IPS-NIHi7 (cell line): Measurements from ENCODE around the gene TTLL8.
"Not testable (repeated sequence)": the region's sequence is repeated elsewhere in the genome, so short reads cannot be mapped to it uniquely, and the experiment has no call there.

Experiments used
- DNase-seq: peaks from one replicate; pipeline ENCODE4 v3.0.0; 2012; ENCODE audit warnings: mixed read lengths; ENCODE audit errors: extremely low spot score

Gene TTLL8

DNA sequence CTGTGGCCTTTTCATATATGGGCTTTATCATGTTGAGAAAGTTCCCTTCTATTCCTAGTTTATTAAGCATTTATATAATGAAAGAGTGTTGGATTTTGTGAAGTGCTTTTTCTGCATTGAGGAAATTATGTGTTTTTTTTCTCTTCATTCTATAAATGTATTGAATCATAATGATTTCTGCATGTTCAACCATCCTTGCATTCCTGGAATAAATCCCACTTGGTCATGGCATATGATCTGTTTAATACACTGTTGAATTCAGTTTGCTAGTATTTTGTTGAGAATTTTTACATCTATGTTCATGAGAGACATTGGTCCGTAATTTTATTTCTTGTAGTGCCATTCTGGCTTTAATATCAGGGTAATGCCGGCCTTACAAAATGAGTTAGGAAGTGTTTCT, 71.8 kb downstream of the TTLL8 start:
- DNase-seq: no peak

DNA sequence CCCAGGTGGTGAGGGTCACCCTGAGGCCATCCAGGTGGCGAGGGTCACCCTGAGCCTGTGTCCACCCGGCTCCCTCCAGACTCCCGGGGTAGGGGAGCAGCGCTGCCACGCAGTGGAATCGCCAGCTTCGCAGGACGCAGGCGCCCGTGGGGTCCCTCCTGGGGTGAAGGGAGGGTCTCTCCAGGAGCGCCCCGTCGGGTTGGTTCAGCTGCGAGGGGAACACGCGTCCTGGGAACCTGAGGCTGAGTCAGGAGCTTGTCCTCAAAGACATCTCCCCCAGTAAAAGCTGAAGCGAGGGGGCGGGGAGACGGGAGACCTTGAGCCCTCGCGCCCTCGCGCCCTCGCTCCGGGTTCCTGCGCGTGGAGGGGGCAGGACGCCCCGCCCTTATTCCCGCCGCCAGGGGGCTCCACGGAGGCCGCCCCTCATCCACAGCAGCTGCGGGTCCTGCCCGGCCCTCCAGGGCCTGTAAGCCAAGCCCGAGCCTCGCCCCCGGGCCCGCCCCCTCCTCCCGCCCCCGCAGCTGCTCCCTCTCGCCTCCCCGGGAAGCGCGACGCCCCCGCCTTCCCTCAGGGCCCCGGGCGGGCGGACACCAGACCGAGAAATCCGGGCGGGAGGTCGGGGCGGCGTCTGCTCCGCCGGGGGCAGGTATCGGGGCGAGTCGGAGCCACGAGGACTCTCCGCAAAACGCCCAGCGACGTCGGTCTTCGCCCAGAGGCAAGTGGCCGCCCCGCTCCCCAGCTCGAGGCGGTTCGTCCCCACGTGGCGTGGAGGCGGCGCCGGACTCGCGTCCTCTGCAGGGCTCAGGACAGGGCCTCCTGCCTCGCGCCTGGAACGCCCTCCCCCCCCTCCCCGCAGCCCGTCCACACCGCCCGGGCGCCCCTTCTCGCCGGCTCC, 74.7 kb downstream of the TTLL8 start:
- peak; percentile 85 for DNase-seq

DNA sequence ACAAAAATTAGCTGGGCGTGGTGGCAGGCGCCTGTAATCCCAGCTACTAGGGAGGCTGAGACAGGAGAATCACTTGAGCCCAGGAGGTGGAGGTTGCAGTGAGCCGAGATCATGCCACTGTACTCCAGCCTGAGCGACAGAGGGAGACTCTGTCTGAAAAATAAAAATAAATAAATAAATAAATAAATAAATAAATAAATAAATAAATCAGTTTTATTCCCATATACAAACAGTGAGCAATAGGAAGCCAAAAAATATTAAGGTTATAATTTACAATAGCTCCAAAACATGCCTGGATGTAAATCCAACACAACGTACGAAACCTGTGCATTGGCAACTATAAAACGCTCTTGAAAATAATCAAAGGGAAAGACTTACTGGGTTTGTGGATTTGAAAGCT, 76.3 kb downstream of the TTLL8 start:
- DNase-seq: not testable (repeated sequence)

DNA sequence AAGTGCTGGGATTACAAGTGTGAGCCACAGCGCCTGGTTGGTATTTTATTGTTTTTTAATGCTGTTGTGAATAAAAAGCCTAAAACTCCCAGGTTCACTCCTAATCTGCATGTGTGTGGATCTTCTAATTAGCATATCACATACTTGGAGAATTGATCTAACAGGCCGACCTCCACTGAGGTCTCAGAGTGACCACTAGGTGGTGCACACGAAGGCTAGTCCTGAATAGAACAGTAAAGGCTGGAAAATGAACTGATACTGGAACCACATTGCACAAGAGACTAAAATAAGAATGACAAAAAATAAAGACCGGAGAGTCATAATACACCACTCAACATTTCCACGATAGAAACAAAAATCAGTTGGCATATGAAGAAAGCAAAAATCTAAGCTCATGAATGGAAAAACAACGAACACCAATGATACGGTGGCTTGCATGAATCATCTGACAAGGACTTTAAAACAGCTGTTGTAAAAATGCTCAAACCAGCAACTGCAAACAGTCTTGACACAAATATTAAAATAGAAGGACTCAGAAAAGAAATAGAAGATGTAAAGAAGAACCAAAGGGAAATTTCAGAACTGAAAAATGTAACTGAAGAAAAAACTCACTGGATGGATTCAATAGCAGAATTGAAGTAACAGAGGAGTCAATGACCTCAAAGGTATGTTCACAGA, 78.4 kb downstream of the TTLL8 start:
- no peak for DNase-seq

DNA sequence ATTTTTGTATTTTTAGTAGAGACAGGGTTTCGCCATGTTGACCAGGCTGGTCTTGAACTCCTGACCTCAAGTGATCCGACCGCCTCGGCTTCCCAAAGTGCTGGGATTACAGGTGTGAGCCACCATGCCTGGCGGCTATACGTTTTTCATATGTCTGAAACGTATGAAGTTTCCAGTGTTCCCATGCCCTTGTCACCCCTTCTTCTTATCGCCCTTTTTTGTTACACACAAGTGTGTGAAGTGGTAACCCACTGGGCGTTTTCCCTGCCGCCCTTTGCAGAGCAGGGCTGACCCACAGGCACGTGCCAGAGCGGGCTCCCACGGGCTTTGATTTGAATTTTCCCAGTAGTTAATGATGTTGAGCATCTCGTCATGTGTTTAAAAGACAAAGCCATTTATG, 80.5 kb downstream of the TTLL8 start:
- DNase-seq: no peak

DNA sequence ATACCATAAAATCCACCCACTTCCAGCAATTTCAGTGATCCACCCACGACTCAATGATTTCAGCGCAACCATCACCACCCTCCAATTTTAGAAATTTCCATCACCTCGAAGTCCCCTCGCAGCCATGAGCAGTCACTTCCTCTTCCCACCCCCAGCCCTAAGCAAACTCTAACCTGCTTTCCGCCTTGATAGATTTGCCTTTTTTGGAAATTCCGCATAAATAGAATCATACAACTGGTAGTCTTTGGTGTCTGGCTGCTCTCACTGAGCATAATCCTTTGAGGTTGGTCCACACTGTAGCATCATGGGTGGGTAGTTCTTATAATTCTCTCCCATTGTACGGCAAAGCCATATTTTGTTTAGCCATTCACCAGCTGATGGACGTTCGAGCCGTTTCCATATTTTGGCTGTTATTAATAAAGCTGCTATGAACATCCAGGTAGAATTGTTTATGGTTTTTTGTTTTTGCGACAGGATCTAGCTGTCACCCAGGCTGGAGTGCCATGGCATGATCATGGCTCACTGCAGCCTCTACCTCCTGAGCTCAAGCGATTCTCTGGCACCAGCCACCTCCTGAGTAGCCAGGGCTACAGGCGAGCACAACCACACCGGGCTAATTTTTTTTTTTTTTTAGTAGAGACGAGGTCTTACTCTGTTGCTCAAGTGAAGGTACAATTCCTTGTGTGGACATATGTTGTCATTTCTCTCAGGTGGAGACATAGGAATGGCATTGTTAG, 81.5 kb downstream of the TTLL8 start:
- DNase-seq: no peak

DNA sequence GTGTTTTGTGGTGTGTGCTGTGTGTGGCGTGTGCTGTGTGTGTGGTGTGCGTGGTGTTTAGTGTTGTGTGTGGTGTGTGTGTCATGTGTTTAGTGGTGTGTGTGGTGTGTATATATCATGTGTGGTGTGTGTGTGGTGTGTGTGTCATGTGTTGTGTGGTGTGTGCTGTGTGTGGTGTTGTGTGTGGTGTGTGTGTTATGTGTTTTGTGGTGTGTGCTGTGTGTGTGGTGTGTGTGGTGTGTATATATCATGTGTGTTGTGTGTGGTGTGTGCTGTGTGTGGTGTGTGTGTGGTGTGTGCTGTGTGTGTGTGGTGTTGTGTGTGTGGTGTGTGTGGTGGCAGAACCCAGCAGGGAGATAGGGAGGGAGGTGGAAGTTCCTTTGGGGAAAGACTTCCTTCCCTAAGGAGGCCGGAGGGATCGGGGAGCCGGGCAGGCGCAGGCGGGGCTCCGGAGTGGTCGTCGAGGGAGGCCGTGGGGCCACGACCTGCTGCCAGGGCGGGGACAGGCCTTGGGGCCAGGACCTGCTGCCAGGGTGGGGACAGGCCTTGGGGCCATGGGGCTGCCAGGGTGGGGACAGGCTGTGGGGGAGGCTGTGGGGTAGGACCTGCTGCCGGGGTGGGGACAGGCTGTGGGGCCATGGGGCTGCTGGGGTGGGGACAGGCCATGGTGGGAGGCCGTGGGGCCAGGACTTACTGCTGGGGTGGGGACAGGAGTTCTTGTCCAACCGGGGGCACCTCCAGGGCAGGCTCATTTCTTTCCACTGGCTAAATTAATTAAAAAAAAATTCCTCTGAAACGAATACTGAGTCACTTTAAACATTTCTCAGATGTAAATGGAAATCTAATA, 82.3 kb downstream of the TTLL8 start:
- DNase-seq: no peak

DNA sequence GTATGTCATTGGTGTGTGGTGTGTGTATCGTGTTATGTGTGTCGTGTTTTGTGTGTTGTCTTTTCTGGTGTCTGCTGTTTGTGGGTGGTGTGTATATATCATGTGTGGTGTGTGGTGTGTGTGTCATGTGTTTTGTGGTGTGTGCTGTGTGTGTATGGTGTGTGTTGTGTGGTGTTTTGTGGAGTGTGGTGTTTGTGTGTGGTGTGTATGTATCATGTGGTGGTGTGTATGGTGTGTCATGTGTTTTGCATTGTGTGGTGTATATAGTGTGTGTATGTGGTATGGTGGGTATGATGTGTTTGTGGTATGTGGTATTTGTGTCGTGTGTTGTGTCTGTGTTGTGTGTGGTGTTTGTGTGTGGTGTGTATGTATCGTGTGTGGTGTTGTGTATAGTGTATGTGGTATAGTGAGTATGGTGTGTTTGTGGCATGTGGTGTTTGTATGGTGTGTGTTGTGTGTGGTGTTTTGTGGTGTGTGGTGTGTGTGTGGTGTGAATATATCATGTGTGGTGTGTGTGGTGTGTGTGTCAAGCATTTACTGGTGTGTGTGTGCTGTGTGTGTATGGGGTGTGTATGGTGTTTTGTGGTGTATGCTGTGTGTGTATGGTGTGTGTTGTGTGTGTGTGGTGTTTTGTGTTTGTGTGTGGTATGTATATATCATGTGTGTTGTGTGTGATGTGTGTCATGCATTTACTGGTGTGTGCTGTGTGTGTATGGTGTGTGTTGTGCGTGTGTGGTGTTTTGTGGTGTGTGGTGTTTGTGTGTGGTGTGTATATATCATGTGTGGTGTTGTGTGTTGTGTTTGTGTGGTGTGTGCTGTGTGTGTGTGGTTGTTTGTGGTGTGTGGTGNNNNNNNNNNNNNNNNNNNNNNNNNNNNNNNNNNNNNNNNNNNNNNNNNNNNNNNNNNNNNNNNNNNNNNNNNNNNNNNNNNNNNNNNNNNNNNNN, 84.8 kb downstream of the TTLL8 start:
- no peak for DNase-seq

DNA sequence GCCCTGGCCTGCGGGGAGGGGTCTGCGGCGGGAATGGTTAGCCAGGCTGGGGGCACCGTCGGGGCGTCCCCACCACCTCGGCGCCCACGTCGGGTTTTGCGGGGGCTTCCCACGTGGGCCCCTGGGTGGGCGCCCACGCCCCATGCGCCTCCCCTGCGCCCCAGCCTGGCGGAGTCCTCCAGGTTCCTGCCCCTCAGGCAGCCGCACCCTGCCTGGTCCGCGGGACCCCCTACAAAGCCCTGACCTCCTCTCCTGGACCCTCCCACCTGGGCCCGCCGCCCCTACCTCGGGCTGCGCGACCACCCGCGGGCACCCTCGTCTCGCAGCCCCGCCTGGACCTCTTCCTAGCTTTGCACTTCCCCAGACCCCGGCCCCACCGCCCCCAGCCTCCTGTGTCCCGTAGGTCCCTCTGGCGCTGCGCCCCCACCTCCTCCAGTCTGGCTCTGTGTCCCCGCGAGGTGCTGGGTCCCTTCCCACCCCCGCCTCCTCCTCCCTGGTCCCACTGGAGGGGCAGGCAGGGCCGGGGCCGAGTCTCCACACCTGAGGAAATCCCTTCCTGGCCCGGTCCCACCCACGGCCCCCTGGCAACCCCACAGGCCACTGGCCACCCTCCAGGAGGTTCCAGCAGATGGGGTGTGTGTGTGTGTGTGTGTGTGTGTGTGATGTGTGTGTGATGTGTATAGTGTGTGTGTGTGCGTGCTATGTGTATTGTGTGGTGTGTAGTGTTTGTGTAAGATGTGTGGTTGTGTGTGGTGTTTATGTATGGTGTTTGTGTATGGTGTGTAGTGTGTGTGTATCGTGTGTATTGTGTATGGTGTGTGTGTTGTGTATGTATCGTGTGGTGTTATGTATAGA, 85.7 kb downstream of the TTLL8 start:
- no peak for DNase-seq

DNA sequence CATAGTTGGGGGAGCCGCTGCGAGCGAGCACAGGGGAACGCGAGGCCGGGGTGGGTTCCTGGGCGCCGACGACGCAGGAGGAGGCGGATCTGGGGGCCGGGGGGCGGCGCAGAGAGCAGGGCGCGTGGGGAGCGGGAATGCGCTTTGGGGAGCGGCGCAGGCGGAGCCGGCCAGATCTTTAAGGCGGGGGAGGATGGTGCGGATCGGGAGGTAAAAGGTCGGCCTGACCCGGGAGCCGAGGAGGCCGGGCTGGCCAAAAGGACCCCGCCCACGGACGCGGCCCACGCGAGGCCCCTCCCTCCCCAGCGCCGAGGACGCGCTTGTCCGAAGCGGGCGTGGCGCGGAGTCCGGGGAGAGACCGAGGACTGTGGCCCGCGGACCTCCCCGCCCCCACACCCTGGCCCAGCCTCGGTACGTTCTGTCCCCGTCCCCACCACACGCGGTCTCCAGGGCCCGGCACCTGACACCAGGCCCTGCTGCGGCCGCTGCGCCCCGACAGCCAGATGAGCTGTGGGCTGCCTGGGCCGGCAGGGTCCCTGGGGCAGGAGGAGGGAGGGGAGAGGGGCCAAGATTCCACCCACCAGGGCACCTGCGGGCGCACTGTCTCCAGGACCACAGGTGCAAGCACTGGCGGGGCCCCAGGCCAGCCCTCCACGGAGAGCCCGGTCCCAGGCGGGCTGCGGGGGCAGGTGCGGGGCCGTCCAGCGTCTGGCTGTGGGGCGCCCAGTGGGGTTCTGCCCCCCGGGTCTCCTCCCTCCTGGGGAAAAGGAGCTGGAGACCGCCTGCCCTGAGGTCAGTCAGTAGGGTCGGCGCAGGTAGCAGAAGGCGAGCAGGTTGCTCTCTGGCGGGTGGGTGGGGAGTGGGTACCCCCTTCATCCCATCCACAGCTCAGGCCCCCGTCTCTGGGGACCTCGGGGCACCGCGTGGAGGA, 86.6 kb downstream of the TTLL8 start:
- no peak for DNase-seq

DNA sequence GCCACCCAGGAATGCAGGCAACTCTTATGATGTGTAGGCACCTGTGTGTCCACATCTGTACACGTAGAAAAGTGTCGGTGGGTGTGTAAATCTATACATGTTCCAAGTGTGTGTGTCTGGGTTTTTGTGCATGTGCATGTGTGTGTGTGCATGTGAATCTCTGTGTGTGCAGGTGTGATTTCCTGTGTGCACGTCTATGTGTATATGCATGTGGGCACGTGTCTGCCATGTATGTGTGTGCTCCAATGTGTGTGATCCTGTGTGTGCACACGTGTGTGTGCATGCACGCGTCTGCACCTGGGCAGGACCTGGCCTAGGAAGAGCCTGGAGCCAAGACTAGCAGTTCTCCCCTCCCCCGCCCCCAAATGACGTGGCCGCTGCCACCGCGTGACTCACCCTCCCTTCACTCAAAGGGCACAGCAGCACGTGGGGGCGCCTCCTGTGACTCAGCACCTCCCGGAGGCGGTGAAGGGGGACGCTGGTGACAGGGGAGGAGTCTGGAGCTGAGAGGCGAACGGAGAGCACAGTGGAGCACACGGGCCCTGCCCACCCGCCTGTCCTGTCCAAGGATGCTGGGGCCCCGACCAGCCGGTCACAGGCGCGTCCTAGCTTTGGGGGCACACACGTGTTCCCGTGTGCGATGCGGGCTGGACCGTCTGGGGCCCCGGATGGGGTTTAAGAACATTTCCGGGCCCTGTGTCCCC, 87.4 kb downstream of the TTLL8 start:
- peak; percentile 84 for DNase-seq

DNA sequence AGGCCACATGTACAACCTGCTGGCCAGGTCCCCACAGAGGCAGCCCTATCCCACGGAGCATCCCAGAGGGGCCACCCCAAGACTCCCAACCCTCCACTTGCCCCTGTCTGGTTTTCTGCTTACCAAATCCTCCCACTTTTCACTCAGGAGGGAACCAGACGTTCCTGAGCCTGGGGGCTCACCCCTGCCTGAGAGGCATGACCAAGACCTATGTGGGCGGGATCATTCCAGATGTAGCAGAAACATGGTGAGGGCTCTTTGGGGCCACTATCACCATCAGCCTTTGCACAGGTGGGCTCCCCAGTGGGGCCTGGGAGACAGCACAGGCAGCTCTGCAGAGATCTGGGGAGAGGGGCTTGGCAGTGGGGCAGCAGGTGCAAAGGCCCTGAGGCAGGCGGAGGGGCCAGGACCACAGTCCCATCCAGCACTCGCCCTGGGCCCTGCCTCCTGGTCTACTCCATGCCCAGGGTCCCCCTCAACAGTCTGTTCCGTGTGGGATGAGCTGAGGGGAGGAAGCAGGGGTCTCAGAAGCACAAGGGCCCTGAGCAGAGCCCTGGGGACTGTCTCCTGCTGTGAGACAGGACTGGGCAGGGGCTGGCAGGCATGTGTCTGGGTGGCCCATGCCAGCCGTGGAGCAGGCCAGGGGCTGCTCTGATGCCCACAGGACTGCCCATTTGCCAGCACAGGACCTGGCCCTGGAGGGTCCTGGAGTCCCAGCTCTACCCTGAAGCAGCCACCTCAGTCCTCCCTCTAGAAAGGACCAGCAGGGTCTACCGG, 88.2 kb downstream of the TTLL8 start:
- DNase-seq: no peak

DNA sequence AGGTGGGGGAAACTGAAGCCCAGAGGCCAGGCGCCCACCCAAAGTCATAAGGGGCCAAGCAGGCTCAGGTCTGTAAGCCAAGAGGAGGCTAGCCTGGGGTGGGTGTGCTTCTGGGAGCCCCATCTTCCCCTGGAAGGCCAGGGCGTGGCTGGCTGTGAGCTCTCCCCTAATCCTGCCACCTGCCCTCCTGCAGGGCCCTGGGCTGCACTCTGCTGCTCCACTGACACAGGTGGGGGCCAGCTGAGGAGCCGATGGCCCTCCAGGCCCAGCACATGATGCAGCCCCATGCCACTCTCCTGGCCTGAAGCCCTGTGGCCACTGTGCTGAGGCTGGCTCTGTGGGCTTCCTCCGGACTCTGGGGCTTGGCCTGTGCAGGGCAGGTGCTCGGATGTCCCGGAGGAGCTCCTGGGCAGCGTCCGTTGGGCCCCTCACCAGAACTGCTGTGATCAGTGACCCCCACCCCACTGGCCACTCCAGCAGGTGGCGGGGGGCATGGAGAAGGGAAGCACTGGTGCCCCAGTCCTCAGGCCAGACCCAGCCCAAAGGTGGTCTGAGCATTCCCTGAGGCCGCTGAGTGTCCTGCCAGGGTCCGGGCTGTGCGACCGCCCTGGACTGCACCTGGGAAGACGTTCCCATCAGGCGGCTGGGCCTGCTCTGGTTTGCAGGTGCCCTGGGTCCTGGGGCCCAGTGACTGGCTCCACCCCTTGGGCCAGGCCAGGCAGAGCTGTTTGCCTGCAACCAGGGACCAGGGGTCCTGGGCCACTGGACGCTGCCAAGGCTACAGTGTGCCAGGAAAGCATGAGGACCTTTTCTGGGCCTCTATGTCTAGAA, 89.1 kb downstream of the TTLL8 start:
- DNase-seq: no peak
